EH (cell line): ENCODE measurements around the gene DEK.

Experiments
- DNase-seq: peaks from one replicate; pipeline ENCODE4 v3.0.0-alpha.2; 2015; ENCODE audit warnings: low read depth

DEK gene

GRCh38 chr6:18265787-18266522 is 1.6 kb upstream of the DEK start:
- DNase-seq = no peak

- DNase-seq = no peak
These were observed 620 bp upstream of the DEK start for GRCh38 chr6:18264923-18265377.

GRCh38 chr6:18263418-18264218 is 712 bp downstream of the DEK start:
- peak; percentile 32 for DNase-seq

GRCh38 chr6:18262702-18263417 is 1.5 kb downstream of the DEK start:
- DNase-seq = peak; percentile 28

GRCh38 chr6:18261877-18262276 is 2.5 kb downstream of the DEK start:
- no peak for DNase-seq

- peak; percentile 73 for DNase-seq
These were observed 3.8 kb downstream of the DEK start for GRCh38 chr6:18260448-18261106.

GRCh38 chr6:18259675-18260447 is 4.5 kb downstream of the DEK start:
- peak; percentile 19 for DNase-seq

- no peak for DNase-seq
These were observed 9.5 kb downstream of the DEK start for GRCh38 chr6:18254793-18255192.

- DNase-seq = no peak
These were observed 10.7 kb downstream of the DEK start for GRCh38 chr6:18253635-18254034.

- DNase-seq = no peak
These were observed 15.1 kb downstream of the DEK start for GRCh38 chr6:18249271-18249670.

- DNase-seq = no peak
These were observed 15.6 kb downstream of the DEK start for GRCh38 chr6:18248698-18249097.

GRCh38 chr6:18247002-18247401 is 17.3 kb downstream of the DEK start:
- DNase-seq = no peak

GRCh38 chr6:18246205-18246604 is 18.1 kb downstream of the DEK start:
- no peak for DNase-seq

- no peak for DNase-seq
These were observed 18.7 kb downstream of the DEK start for GRCh38 chr6:18245642-18246041.

- DNase-seq = no peak
These were observed 19.3 kb downstream of the DEK start for GRCh38 chr6:18245079-18245478.

- no peak for DNase-seq
These were observed 20.1 kb downstream of the DEK start for GRCh38 chr6:18244251-18244650.

GRCh38 chr6:18243302-18243893 is 20.9 kb downstream of the DEK start:
- no peak for DNase-seq

- peak; percentile 90 for DNase-seq
These were observed 22.1 kb downstream of the DEK start for GRCh38 chr6:18242062-18242851.

GRCh38 chr6:18241208-18242038 is 22.9 kb downstream of the DEK start:
- DNase-seq = no peak
